Cortex of kidney (tissue), 1 donor: ENCODE results near the gene SERPINH1.

Experiments used
- DNase-seq: peaks from one replicate; lab custom pipeline; 2025; lab: John Stamatoyannopoulos, UW

SERPINH1 gene

GRCh38 chr11:75532200-75533048 lies 29.6 kb upstream of the SERPINH1 start:
- DNase-seq = no peak

GRCh38 chr11:75533896-75534258 lies 28.2 kb upstream of the SERPINH1 start:
- DNase-seq = no peak

DNA sequence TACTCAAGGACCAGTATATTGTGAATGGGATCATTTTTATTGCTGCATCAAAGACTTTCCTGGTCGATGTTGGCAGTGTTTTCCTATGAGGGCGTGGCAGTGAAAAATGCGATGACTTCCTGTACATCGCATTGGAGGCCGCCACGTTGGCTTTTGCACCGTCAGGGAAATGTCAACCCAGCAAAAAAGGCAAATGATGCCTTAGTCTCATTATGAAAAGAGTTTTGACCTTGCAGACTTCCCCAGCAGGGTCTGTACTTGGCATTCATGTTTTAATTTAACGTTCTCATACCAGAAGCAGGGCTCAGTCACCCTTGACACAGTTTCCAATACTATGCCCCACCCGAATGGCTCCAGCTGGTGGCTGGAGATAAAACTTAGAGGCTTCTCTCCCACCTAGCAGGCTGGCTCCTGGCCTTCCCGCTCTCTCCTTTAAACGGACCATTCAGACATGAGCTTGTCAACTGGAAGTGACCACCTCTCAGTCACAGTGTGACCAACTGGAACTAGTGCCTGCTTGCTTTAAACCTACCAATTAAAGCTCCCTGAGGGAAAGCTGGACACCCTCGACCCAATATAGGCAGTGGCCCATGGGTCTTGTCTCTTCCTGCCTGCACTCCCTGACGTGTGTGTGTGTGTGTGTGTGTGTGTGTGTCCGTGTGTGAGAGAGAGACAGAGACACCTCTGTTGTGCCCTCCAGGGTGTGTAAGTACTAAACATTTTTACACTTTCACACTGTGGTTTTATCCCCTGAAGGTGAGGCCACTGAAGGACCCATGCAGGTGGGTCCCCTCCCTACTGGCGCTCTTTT lies 27.6 kb upstream of the SERPINH1 start:
- no peak for DNase-seq

DNA sequence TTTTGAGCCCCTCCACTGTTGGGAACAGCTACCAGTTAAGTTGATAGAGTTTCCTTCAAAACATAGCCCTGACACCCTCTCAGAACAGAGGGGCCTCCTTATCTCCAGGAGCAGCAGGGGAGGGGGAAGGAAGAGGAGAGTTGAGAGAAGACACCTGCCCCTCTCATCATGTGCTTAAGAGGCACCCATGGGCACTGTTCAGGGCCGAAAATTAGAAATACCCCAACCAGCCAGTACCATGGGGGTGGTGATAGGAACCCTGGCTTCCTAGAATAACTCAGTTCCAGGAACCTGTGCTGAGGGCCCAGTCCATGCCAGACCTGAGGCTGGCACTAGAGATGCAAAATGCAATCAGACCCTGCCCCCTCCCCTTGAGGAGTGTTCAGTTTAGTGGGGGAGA lies 27.0 kb upstream of the SERPINH1 start:
- DNase-seq = no peak

DNA sequence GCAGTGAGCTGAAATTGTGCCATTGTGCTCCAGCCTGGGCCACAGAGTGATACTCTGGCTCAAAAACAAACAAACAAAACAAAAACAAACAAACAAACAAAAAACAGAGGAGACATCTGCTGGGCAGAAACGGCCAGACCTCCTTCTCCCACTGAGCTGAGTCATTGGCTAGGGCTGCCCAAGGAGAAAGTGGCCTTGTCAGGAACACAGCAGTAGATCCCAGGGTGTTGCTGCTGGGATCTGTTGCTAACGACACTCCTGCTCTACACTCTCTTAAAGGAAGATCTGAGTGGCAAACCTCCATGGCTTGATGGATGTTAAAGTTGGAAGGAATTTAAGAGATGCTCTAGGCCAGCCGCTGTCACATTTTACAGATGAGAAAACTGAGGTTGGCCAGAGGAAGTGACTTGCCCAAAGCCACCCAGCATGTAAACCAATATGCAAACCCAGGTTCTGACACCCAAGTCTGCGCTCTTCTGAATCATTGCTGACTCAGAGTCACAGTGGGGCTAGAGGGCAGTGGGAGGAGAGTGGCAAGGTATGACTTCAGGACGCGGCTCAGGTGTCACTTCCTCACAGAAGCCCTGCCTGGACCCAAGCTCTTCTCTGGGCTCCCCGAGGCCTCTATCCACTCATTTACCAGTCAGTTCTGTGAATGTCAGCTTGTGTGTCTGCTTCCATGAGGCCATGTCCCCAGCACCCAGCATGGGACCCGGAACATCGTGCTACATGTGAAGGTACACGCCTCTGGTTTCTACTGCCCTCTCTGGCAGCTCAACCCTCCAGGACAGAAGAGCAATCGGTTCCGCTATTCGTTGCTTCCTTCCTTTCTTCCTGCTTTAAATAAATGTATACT lies 25.0 kb upstream of the SERPINH1 start:
- DNase-seq = no peak

DNA sequence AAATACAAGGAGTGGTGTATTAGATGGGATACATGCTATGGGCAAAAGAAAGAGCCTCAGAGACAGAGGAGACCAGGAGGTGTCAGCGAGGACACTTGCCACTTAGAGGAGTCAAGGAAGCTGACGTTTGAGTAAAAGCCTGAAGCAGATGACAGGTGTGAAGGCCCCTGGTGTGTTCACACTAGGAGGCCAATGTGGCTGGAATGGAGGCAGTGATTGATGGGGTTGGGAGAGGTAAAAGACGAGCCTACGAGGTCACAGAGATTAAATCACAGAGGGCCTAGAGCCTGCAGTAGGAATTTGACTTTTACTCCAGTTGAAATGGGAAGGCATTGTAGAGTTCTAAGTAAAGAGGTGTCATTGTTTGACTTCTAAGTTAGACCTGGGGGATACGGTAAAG lies 24.3 kb upstream of the SERPINH1 start:
- DNase-seq = no peak

- DNase-seq = no peak
Observed at GRCh38 chr11:75538150-75538942, 23.7 kb upstream of the SERPINH1 start.

- no peak for DNase-seq
Observed at GRCh38 chr11:75539459-75540334, 22.4 kb upstream of the SERPINH1 start.

DNA sequence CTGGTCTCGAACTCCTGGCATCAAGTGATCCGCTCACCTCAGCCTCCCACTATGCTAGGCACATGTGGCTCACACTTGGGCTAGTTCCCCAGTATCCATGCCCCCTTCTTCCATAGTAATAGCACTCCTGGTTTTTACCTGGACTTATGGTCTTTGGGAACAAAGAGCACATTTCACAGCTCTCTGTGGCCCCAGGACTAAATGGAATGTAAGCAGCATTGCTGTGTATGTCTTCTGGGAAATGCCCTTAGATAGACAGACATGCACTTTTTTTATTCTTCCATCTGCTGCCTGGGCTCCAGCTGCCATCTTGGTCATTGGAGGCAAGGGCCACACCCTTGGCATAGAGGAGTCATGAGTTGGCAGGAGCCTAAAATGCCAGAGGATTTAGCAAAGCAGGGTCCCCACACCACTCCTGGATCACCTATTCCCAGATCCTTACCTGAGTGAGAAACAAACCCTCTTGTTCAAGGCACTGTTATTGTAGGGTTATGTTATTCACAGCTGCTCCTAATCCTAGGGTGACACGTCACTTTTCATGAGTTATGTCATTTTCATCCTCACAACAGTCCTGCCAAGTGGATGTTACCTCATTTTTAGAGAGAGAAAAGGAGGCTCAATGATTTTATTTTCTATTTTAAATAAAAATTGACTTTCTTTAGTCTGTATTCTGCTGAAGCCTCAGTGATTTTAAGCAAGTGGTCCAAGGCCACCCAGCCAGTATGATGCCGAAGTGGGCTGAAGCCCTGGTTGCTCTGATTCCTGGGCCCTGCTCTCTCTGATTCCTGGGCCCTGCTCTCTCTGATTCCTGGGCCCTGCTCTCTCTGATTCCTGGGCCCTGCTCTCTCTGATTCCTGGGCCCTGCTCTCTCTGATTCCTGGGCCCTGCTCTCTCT lies 20.6 kb upstream of the SERPINH1 start:
- no peak for DNase-seq

DNA sequence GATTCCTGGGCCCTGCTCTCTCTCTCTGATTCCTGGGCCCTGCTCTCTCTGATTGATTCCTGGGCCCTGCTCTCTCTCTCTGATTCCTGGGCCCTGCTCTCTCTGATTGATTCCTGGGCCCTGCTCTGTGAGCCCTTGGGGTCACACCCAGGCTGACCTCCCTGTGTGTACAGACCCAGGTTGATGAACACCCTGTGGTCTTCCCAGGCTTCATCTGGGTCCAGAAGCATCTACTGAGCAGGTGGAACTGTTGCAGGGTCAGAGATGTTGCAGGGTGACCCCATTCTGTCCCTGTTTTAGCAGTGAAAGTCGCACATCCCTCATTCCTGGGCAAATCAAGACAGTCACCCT lies 20.0 kb upstream of the SERPINH1 start:
- DNase-seq = no peak

DNA sequence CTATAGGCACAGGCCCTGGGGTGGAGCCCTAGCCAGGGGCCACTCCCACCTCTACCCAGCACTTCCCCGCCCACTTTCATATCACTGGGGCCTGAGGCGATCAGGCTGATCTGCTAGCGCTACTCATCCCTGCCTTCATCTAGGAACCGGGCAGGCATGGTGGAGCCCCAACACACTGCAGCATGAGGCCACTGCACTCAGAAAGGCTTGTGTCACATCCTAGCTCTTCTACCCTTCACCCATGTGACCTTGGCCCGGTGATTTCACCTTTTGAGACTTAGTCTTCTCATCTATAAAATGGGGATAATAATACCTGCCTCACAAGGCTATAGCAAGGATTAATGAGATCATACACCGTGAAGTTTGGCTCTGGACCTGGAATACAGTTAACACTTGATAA lies 18.2 kb upstream of the SERPINH1 start:
- DNase-seq = no peak

- DNase-seq = no peak
Observed at GRCh38 chr11:75547177-75547576, 14.9 kb upstream of the SERPINH1 start.

GRCh38 chr11:75547617-75548058 lies 14.4 kb upstream of the SERPINH1 start:
- DNase-seq = no peak

DNA sequence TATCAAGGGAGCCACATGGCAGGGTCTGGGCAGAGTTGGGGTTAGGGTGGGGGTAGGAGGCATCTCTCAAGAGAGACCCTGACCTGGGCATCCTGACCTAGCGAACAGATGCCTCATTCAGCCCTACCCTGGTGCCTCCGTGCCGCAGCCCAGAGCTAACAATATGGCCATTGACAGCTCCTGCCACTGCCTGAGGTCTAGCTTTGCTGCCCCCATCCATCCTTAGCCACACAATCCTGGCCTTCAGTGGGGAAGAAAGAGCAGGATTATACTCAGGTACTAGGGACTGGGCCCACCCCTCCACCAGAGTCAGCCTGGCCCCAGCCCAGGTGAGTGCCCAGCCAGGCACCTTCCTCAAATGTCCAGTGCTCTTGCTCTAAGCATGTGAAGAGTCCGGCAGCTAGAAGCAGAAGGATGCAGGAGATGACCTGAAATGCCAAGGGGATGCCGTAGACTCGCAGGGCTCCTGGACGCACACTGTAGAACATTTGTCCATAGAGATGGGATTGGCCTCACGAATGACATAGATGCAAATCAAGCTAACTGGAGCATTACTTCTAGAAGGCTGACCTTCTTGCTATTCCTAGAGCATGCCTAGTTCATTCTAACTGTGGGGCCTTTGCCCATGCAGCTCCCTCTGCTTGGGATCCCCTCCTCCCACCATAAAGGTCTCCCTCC lies 13.3 kb upstream of the SERPINH1 start:
- no peak for DNase-seq

GRCh38 chr11:75549370-75549958 lies 12.6 kb upstream of the SERPINH1 start:
- DNase-seq = no peak

- DNase-seq = no peak
Observed at GRCh38 chr11:75553182-75553581, 8.9 kb upstream of the SERPINH1 start.

DNA sequence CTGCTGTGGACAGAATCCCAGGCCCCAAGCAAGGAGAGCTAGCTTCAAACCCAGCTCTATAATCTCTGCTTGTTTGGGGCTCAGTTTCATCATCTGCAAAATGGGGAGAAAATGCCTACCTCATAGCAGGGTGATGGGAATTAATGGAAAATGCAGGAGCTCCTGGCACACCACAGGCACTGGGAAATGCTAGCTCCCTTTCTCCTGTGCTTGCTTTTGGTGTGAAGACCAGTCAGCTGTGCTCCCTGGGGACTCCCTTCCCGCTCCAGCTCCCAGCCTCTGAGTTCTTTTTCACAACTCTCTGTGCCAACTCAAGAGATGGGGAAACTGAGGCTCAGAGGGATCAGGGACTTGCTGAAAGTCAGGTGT lies 8.2 kb upstream of the SERPINH1 start:
- no peak for DNase-seq

- no peak for DNase-seq
Observed at GRCh38 chr11:75554258-75555022, 7.6 kb upstream of the SERPINH1 start.
